Measurements from ENCODE around the gene MPLKIP.
"Not testable (repeated sequence)": the region's sequence is repeated elsewhere in the genome, so short reads cannot be mapped to it uniquely, and the experiment has no call there.

MPLKIP gene

GRCh38 chr7:40122940-40123254 lies 11.5 kb downstream of the MPLKIP start:
- no peak overlapping the region for H3K4me3 ChIP-seq (ENCODE audit: low read length)
- H3K27me3 ChIP-seq (ENCODE audit: insufficient read depth, low read length): no peaks in the 10 kb centered on the region
- no peaks in the 10 kb centered on the region for H3K4me1 ChIP-seq (ENCODE audit: insufficient read depth, low read length)
- WGBS: 96% methylated on average over 2 of the region's 2 CpGs
- H3K27ac ChIP-seq (ENCODE audit: low read depth, low read length): no peak overlapping the region
- H3K9me3 ChIP-seq (ENCODE audit: insufficient read depth, low read depth, low read length): no peaks in the 10 kb centered on the region
- no peak overlapping the region for H3K9ac ChIP-seq (ENCODE audit: low read depth, low read length)
- H3K36me3 ChIP-seq (ENCODE audit: insufficient read depth, low read length): peaks cover 4% of the 10 kb centered on the region; the same call in 1 of the 2 replicates

DNA sequence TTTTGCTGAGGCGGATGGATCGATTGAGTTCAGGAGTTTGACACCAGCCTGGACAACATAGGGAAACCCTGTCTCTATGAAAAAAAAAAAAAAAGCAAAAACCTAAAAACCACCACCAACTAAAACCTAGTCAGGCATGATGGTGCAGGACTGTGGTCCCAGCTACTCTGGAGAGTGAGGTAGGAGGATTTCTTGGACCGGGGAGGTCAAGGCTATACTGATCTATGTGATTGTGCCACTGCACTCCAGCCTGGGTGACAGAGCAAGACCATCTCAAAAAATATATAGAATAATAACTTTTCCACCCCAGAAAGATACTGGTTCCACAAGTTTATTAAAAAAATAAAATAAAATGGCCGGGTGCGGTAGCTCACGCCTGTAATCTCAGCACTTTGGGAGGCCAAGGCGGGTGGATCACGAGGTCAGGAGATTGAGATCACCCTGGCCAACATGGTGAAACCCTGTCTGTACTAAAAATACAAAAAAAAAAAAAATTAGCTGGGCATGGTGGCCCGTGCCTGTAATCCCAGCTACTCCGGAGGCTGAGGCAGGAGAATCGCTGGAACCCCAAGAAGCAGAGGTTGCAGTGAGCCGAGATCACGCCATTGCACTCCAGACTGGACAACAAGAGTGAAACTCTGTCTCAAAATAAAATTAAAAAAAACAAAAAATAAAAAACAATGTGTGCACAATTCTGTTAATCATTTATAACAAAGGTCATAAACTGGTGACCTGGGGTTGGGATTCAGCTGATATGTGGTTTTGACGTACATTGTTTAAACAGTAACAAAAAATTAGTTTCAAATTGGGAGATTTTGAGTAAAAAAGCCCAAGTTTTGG lies 12.1 kb downstream of the MPLKIP start:
- not testable (repeated sequence) for H3K27ac ChIP-seq (ENCODE audit: low read depth, low read length); H3K9me3 ChIP-seq (ENCODE audit: insufficient read depth, low read depth, low read length); H3K4me1 ChIP-seq (ENCODE audit: insufficient read depth, low read length); H3K4me3 ChIP-seq (ENCODE audit: low read length); H3K9ac ChIP-seq (ENCODE audit: low read depth, low read length); H3K27me3 ChIP-seq (ENCODE audit: insufficient read depth, low read length); H3K36me3 ChIP-seq (ENCODE audit: insufficient read depth, low read length)
- 95% methylated on average over 14 of the region's 14 CpGs for WGBS

DNA sequence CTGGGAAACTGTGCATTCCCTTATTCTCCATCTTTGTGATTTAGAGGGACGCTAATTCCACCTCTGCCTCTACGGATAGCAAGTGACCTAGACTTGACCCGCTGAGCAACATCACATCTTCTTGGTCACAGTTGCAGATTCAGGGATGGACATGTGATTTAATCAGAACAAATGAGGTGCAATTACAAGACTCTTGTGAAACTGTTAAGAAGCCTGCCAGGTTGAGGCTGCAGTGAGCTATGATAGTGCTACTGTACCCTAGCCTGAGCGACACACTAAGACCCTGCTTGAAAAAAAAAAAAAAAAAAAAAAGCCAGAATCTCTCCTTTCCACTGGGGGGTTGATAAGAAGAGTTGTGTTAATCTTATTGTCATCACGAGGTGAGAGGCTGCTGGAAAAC lies 14.4 kb downstream of the MPLKIP start:
- H3K27me3 ChIP-seq (ENCODE audit: insufficient read depth, low read length): no peaks in the 10 kb centered on the region
- 86% methylated on average over 5 of the region's 5 CpGs for WGBS
- H3K36me3 ChIP-seq (ENCODE audit: insufficient read depth, low read length): no peaks in the 10 kb centered on the region
- H3K9me3 ChIP-seq (ENCODE audit: insufficient read depth, low read depth, low read length): no peaks in the 10 kb centered on the region
- H3K27ac ChIP-seq (ENCODE audit: low read depth, low read length): no peak overlapping the region
- no peak overlapping the region for H3K9ac ChIP-seq (ENCODE audit: low read depth, low read length)
- H3K4me1 ChIP-seq (ENCODE audit: insufficient read depth, low read length): no peaks in the 10 kb centered on the region
- H3K4me3 ChIP-seq (ENCODE audit: low read length): no peak overlapping the region

DNA sequence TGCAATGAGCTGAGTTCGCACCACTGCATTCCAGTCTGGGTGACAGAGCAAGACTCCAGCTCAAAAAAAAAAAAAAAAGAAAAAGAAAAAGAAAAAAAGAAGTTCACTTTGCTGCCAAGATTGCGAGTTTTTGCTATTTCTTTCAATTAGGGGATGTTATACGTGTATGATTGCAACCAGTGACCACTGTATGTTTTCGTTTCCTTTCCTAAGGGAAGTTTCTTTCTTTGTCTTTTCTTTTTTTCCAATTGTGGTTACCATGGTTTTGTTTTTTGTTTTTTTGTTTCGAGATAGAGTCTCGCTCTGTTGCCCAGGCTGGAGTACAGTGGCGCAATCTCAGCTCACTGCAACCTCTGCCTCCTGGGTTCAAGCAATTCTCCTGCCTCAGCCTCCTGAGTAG lies 16.2 kb downstream of the MPLKIP start:
- 96% methylated on average over 7 of the region's 7 CpGs for WGBS
- not testable (repeated sequence) for H3K36me3 ChIP-seq (ENCODE audit: insufficient read depth, low read length)

GRCh38 chr7:40117199-40117598 lies 17.2 kb downstream of the MPLKIP start:
- not testable (repeated sequence) for H3K36me3 ChIP-seq (ENCODE audit: insufficient read depth, low read length); H3K27me3 ChIP-seq (ENCODE audit: insufficient read depth, low read length); H3K9me3 ChIP-seq (ENCODE audit: insufficient read depth, low read depth, low read length); H3K4me3 ChIP-seq (ENCODE audit: low read length); H3K9ac ChIP-seq (ENCODE audit: low read depth, low read length); H3K4me1 ChIP-seq (ENCODE audit: insufficient read depth, low read length)
- 0 out of 2 replicates have a peak overlapping the region, but pooled peaks have one; percentile 21 for H3K27ac ChIP-seq (ENCODE audit: low read depth, low read length)
- WGBS: 90% methylated on average over 7 of the region's 9 CpGs

More for the DNA sequence above, 16.2 kb downstream of the MPLKIP start:
- not testable (repeated sequence) for H3K9me3 ChIP-seq (ENCODE audit: insufficient read depth, low read depth, low read length); H3K4me1 ChIP-seq (ENCODE audit: insufficient read depth, low read length); H3K27me3 ChIP-seq (ENCODE audit: insufficient read depth, low read length); H3K4me3 ChIP-seq (ENCODE audit: low read length); H3K9ac ChIP-seq (ENCODE audit: low read depth, low read length); H3K27ac ChIP-seq (ENCODE audit: low read depth, low read length)

- H3K27ac ChIP-seq (ENCODE audit: low read depth, low read length): no peak overlapping the region
- no peak overlapping the region for H3K9ac ChIP-seq (ENCODE audit: low read depth, low read length)
- no peak overlapping the region for H3K4me3 ChIP-seq (ENCODE audit: low read length)
- H3K9me3 ChIP-seq (ENCODE audit: insufficient read depth, low read depth, low read length): no peaks in the 10 kb centered on the region
- H3K4me1 ChIP-seq (ENCODE audit: insufficient read depth, low read length): no peaks in the 10 kb centered on the region
- H3K36me3 ChIP-seq (ENCODE audit: insufficient read depth, low read length): no peaks in the 10 kb centered on the region
- no peaks in the 10 kb centered on the region for H3K27me3 ChIP-seq (ENCODE audit: insufficient read depth, low read length)
- WGBS: 93% methylated on average over 2 of the region's 2 CpGs
Measured at GRCh38 chr7:40115936-40116335, 18.5 kb downstream of the MPLKIP start.

GRCh38 chr7:40105879-40106473 lies 28.4 kb downstream of the MPLKIP start:
- H3K9ac ChIP-seq (ENCODE audit: low read depth, low read length): no peak overlapping the region
- no peaks in the 10 kb centered on the region for H3K36me3 ChIP-seq (ENCODE audit: insufficient read depth, low read length)
- H3K4me1 ChIP-seq (ENCODE audit: insufficient read depth, low read length): no peaks in the 10 kb centered on the region
- H3K4me3 ChIP-seq (ENCODE audit: low read length): no peak overlapping the region
- no peak overlapping the region for H3K27ac ChIP-seq (ENCODE audit: low read depth, low read length)
- no peaks in the 10 kb centered on the region for H3K27me3 ChIP-seq (ENCODE audit: insufficient read depth, low read length)
- WGBS: 92% methylated on average over 3 of the region's 4 CpGs
- H3K9me3 ChIP-seq (ENCODE audit: insufficient read depth, low read depth, low read length): no peaks in the 10 kb centered on the region

GRCh38 chr7:40102897-40103296 lies 31.5 kb downstream of the MPLKIP start:
- Histone ChIP-seq H3K9me3 (ENCODE audit: insufficient read depth, low read depth, low read length) (no peaks in the 10 kb centered on the region), H3K27me3 (ENCODE audit: insufficient read depth, low read length) (no peaks in the 10 kb centered on the region), H3K36me3 (ENCODE audit: insufficient read depth, low read length) (no peaks in the 10 kb centered on the region), H3K27ac (ENCODE audit: low read depth, low read length) (no peak overlapping the region), H3K4me1 (ENCODE audit: insufficient read depth, low read length) (no peaks in the 10 kb centered on the region), H3K4me3 (ENCODE audit: low read length) (no peak overlapping the region), H3K9ac (ENCODE audit: low read depth, low read length) (no peak overlapping the region)
- WGBS: 100% methylated on average over 2 of the region's 2 CpGs

DNA sequence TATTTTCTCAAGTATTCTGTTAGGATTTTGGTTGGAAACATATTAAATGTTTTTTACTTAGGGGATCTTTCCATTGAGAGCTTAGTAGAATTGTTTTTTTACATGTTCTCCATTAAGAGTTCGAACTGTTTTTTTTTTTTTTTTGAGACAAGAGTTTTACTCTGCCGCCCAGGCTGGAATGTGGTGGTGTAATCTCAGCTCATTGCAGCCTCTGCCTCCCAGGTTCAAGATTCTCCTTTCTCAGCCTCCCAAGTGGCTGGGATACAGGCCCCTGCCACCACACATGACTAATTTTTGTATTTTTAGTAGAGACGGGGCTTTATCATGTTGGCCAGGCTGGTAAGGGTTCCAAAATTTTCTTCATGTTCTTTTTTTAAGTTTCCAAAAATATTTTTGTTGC lies 33.2 kb downstream of the MPLKIP start:
- H3K4me1 ChIP-seq (ENCODE audit: insufficient read depth, low read length): peaks cover 9% of the 10 kb centered on the region; the same call in 1 of the 2 replicates
- no peak overlapping the region for H3K4me3 ChIP-seq (ENCODE audit: low read length)
- 100% methylated on average over 2 of the region's 3 CpGs for WGBS
- no peak overlapping the region for H3K9ac ChIP-seq (ENCODE audit: low read depth, low read length)
- no peak overlapping the region for H3K27ac ChIP-seq (ENCODE audit: low read depth, low read length)
- 0 out of 2 replicates have a peak, but pooled peaks cover 2% of the 10 kb centered on the region for H3K36me3 ChIP-seq (ENCODE audit: insufficient read depth, low read length)
- H3K9me3 ChIP-seq (ENCODE audit: insufficient read depth, low read depth, low read length): no peaks in the 10 kb centered on the region
- no peaks in the 10 kb centered on the region for H3K27me3 ChIP-seq (ENCODE audit: insufficient read depth, low read length)

GRCh38 chr7:40099837-40100236 lies 34.6 kb downstream of the MPLKIP start:
- Histone ChIP-seq H3K9ac (ENCODE audit: low read depth, low read length) (no peak overlapping the region), H3K4me1 (ENCODE audit: insufficient read depth, low read length) (peaks cover 14% of the 10 kb centered on the region; the same call in 1 of the 2 replicates), H3K27me3 (ENCODE audit: insufficient read depth, low read length) (no peaks in the 10 kb centered on the region), H3K36me3 (ENCODE audit: insufficient read depth, low read length) (peaks cover 6% of the 10 kb centered on the region; the same call in 1 of the 2 replicates), H3K4me3 (ENCODE audit: low read length) (no peak overlapping the region), H3K27ac (ENCODE audit: low read depth, low read length) (no peak overlapping the region), H3K9me3 (ENCODE audit: insufficient read depth, low read depth, low read length) (no peaks in the 10 kb centered on the region)
- WGBS: 97% methylated on average over 3 of the region's 4 CpGs

GRCh38 chr7:40098810-40099209 lies 35.6 kb downstream of the MPLKIP start:
- H3K9me3 ChIP-seq (ENCODE audit: insufficient read depth, low read depth, low read length): no peaks in the 10 kb centered on the region
- no peaks in the 10 kb centered on the region for H3K27me3 ChIP-seq (ENCODE audit: insufficient read depth, low read length)
- no peak overlapping the region for H3K27ac ChIP-seq (ENCODE audit: low read depth, low read length)
- H3K4me3 ChIP-seq (ENCODE audit: low read length): no peak overlapping the region
- H3K9ac ChIP-seq (ENCODE audit: low read depth, low read length): no peak overlapping the region
- H3K36me3 ChIP-seq (ENCODE audit: insufficient read depth, low read length): peaks cover 16% of the 10 kb centered on the region
- H3K4me1 ChIP-seq (ENCODE audit: insufficient read depth, low read length): peaks cover 14% of the 10 kb centered on the region; the same call in 1 of the 2 replicates
